T-cell (primary cell): ENCODE measurements around the gene FRMD6. TPM values are rescaled to one million over a fixed set of nuclear protein-coding genes. Genes with fewer than 3 reads are reported as not detected.

Experiments used
- ATAC-seq, 4 experiments: fragments of 200-7000 bp in 3 of 4; fragments of 150-1000 bp in 1 of 4; cut with Tn5 transposase; replicated peaks in 1 of 4; 1 replicate in 3 of 4; 2 replicates in 1 of 4; pipeline ENCODE4 v1.10.0; 2021; ENCODE audit warnings: moderate library complexity in 3 of 4, mild to moderate bottlenecking in 2 of 4, moderate number of reproducible peaks in 1 of 4
- CTCF ChIA-PET, 2 donors: fragments of 300-600 bp; sonication (Branson Sonifier 250); formaldehyde crosslinking; loops; one replicate each; lab custom pipeline; 2022; ENCODE audit warnings: antibody characterized with exemption in 2 of 2; lab: Charles Lee
- POLR2A ChIA-PET, 2 donors: fragments of 300-600 bp; sonication (Branson Sonifier 250); formaldehyde crosslinking; loops; one replicate each; lab custom pipeline; 2022; ENCODE audit warnings: antibody characterized with exemption in 2 of 2; lab: Charles Lee
- DNase-seq, 35 experiments: peaks; one replicate each; pipeline versions ENCODE4 v3.0.0 to v3.0.0-alpha.2; 2013 to 2023
- H3K27ac ChIP-seq: one replicate; pipeline ENCODE4 v1.5.1; 2013; ENCODE audit warnings: low read length
- H3K27me3 ChIP-seq, 2 experiments: replicated peaks in 1 of 2; 1 replicate in 1 of 2; 2 replicates in 1 of 2; pipeline versions ENCODE4 v1.6.1 to v1.7.0; 2013; ENCODE audit warnings: low read length in 1 of 2, mixed read lengths in 1 of 2; ENCODE audit not compliant: control insufficient read depth in 2 of 2, insufficient read depth in 2 of 2; ENCODE audit errors: extremely low read depth in 1 of 2
- H3K36me3 ChIP-seq, 2 donors: 1 replicate in 1 of 2; 2 replicates in 1 of 2; pipeline versions ENCODE4 v1.6.1 to v1.7.0; 2013; ENCODE audit warnings: low read length in 1 of 2; ENCODE audit not compliant: control insufficient read depth in 2 of 2, insufficient read depth in 1 of 2; ENCODE audit errors: extremely low read depth in 1 of 2
- H3K4me1 ChIP-seq, 2 experiments: 1 replicate in 1 of 2; 2 replicates in 1 of 2; pipeline versions ENCODE4 v1.6.1 to v1.7.0; 2013; ENCODE audit warnings: low read length in 2 of 2, mixed read lengths in 1 of 2; ENCODE audit not compliant: insufficient read depth in 2 of 2, control insufficient read depth in 1 of 2; ENCODE audit errors: extremely low read depth in 1 of 2
- H3K4me3 ChIP-seq, 2 donors: 1 replicate in 1 of 2; 2 replicates in 1 of 2; pipeline versions ENCODE4 v1.5.1 to v1.7.0; 2013; ENCODE audit warnings: mild to moderate bottlenecking in 2 of 2, low read length in 1 of 2, moderate library complexity in 1 of 2; ENCODE audit not compliant: control insufficient read depth in 1 of 2; ENCODE audit errors: extremely low read depth in 1 of 2
- H3K9me3 ChIP-seq: 2 replicates; pipeline ENCODE4 v1.7.0; 2013
- H3K27ac Mint-ChIP-seq, 2 donors: one replicate each; pipeline ENCODE4 v1.8.0; 2020 to 2021; ENCODE audit warnings: mild to moderate bottlenecking in 2 of 2, mixed read lengths in 2 of 2
- H3K27me3 Mint-ChIP-seq, 2 donors: one replicate each; pipeline ENCODE4 v1.8.0; 2021 to 2022; ENCODE audit warnings: mixed read lengths in 2 of 2
- H3K36me3 Mint-ChIP-seq: one replicate; pipeline ENCODE4 v1.8.0; 2021; ENCODE audit warnings: mixed read lengths
- H3K4me1 Mint-ChIP-seq, 3 donors: one replicate each; pipeline ENCODE4 v1.8.0; 2020 to 2022; ENCODE audit warnings: mixed read lengths in 3 of 3, mild to moderate bottlenecking in 1 of 3
- H3K4me3 Mint-ChIP-seq, 3 donors: one replicate each; pipeline ENCODE4 v1.8.0; 2020 to 2022; ENCODE audit warnings: mild to moderate bottlenecking in 3 of 3, mixed read lengths in 3 of 3, moderate library complexity in 3 of 3
- H3K9me3 Mint-ChIP-seq, 3 donors: one replicate each; pipeline ENCODE4 v1.8.0; 2020 to 2022; ENCODE audit warnings: mixed read lengths in 3 of 3
- WGBS: methylation state at CpG from one replicate; pipeline ENCODE4 v1.1.5; 2013; ENCODE audit warnings: missing lambda C conversion rate; ENCODE audit not compliant: insufficient coverage; 5-methylcytosine and 5-hydroxymethylcytosine counted together
- total RNA-seq, 35 experiments: library from RNA in 6 of 35; stranded (reverse) in 6 of 35; fragments of 120-200 nt in 1 of 35; gene quantifications; one replicate each; pipeline versions ENCODE4 v1.2.1 to v1.2.4 and lab custom pipeline; 2013 to 2026

The FRMD6 gene
- total RNA-seq, 5 donors from 2014 or later (not counting 1 experiment from before 2014, with no cell fraction given): 0.86 to 1.9 (median 1.5) TPM

DNA sequence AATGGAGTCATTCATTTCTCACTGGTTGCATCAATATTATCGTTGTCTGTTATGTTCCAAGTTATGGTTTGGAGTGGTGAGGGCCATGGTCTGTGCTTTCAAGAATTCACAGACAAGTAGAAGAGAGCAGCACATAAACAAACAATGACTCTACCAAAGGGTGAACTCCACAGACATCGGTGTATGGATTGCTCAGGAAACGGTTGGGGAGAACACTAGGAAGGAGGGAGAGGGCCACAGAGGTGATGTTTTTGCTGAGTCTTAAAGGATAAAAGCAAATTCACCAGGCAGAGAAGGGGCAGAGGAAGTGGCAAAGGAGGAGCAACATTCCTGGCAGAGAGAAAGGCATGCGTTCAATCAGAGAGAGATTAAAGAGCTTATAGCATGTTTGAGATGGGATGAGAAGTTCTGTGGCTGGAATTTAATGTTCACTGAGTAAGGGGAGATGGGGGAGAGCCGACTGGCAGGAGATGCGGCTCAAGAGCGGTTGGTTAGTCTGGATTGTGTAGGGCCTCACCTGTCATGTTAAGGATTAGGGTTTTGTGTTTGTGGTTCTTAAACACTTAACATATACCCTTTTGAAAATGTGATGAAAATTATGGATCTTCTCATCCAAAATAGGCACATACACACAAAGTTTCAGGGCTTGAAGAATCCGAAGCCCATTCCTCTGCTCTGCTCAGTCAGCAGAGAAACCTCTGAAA is 42.3 kb upstream of the FRMD6 start:
- ChIA-PET POLR2A (no interaction called here), CTCF (interaction anchor here (0.5 to 0.6 kb wide), 2 partner anchors 369 to 1146 kb away, joined by 3 to 5 read pairs; no protein-coding TSS in a partner anchor)
- H3K9me3 ChIP-seq: no peaks in the 10 kb centered on the region
- WGBS: 73% methylated on average over 1 of the region's 8 CpGs
- H3K4me3 ChIP-seq: no peak overlapping the region
- no peaks in the 10 kb centered on the region for H3K4me1 ChIP-seq
- H3K27me3 ChIP-seq: peaks cover 0 to 11% of the 10 kb centered on the region in 2 experiments
- no peaks in the 10 kb centered on the region for H3K36me3 ChIP-seq
- ATAC-seq: no peak
- H3K27me3 Mint-ChIP-seq: peaks cover 0 to 14% of the 10 kb centered on the region in 2 donors
- no peaks in the 10 kb centered on the region for H3K9me3 Mint-ChIP-seq
- H3K27ac Mint-ChIP-seq: no peak overlapping the region
- DNase-seq: no peak
- no peaks in the 10 kb centered on the region for H3K4me1 Mint-ChIP-seq
- H3K36me3 Mint-ChIP-seq: no peaks in the 10 kb centered on the region
- H3K27ac ChIP-seq: no peak overlapping the region
- H3K4me3 Mint-ChIP-seq: no peak overlapping the region

DNA sequence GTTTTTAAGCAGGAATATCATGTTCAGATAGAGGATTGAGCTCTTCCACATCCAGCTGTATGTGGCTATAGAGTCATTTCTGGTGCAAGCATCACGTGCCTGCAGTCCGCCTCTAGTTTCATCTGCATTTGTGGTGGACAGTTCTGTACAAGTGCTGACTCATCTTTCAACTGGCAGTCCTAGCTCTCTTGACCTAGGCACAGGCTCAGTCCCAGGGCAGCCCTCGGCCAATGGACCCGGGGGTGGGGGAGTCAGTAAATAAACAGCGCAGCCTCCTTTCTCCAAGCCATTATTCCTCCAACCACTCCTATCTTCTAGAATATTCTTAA is 41.8 kb upstream of the FRMD6 start:
- WGBS: 57% methylated on average over 2 of the region's 5 CpGs
- ChIA-PET POLR2A (no interaction called here), CTCF (interaction anchor here in 1 of 2 donors (0.5 kb wide), 1 partner anchor 368 kb away, joined by 3 read pairs; no protein-coding TSS in a partner anchor)
- H3K27ac ChIP-seq: no peak overlapping the region
- Mint-ChIP-seq H3K27me3 (peaks cover 0 to 9% of the 10 kb centered on the region in 2 donors), H3K9me3 (no peaks in the 10 kb centered on the region), H3K27ac (no peak overlapping the region), H3K4me3 (no peak overlapping the region), H3K4me1 (no peaks in the 10 kb centered on the region), H3K36me3 (no peaks in the 10 kb centered on the region)
- H3K4me3 ChIP-seq: no peak overlapping the region
- no peaks in the 10 kb centered on the region for H3K36me3 ChIP-seq
- no peaks in the 10 kb centered on the region for H3K9me3 ChIP-seq
- H3K4me1 ChIP-seq: no peaks in the 10 kb centered on the region
- peaks cover 0 to 11% of the 10 kb centered on the region in 2 experiments for H3K27me3 ChIP-seq
- ATAC-seq (no peak), DNase-seq (no peak)

DNA sequence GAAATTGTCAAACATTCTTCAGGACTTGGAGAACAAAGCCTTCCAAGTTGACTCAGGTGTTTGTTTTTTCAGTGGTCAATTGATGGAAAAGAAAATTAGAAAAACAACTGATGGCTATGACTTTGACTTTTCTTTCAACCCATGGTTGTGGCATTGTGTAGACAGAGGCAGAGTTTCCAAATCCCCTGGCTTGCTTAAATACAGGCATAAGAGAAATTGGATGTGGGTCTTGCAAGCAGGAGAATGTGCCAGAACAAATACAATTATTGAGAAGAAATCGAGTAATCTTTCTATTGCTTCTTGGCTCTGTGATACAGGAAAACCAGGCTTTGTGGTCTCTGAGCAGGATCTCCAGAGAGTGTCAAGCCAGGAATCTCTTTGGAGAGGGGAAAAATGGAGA is 40.9 kb upstream of the FRMD6 start:
- Mint-ChIP-seq H3K4me3 (no peak overlapping the region), H3K9me3 (no peaks in the 10 kb centered on the region), H3K27ac (no peak overlapping the region), H3K4me1 (no peaks in the 10 kb centered on the region), H3K27me3 (peaks cover 3 to 8% of the 10 kb centered on the region in 2 donors), H3K36me3 (no peaks in the 10 kb centered on the region)
- Histone ChIP-seq H3K36me3 (no peaks in the 10 kb centered on the region), H3K27me3 (peaks cover 0 to 11% of the 10 kb centered on the region in 2 experiments), H3K4me1 (no peaks in the 10 kb centered on the region), H3K4me3 (no peak overlapping the region), H3K27ac (no peak overlapping the region), H3K9me3 (no peaks in the 10 kb centered on the region)
- ChIA-PET POLR2A (no interaction called here), CTCF (no interaction called here)
- WGBS: 56% methylated on average over 1 of the region's 1 CpG
- DNase-seq: no peak
- ATAC-seq: no peak

DNA sequence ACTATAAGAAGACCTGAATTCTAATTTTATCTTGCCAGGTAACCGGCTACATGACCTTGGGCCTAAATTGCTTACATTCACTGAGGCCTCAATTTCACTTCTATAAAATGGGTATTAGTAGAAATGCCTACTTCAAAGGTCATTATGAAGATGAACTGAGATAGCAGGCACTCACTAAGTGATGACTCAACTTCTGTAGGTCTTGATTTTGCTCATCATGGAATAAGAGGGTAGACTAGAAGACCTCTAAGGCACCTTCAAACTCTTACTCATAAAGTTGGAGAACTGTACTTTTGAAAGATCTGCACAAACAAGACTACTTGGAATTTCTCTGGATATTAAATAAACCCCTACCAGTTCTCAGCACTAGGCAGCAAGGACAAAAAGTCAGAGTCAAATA is 39.3 kb upstream of the FRMD6 start:
- CTCF ChIA-PET: no interaction called here
- no peak overlapping the region for H3K4me3 ChIP-seq
- H3K36me3 Mint-ChIP-seq: no peaks in the 10 kb centered on the region
- no peaks in the 10 kb centered on the region for H3K4me1 ChIP-seq
- peaks cover 0 to 3% of the 10 kb centered on the region in 2 experiments for H3K27me3 ChIP-seq
- ATAC-seq (no peak), DNase-seq (no peak)
- no peak overlapping the region for H3K27ac Mint-ChIP-seq
- no peak overlapping the region for H3K27ac ChIP-seq
- H3K4me3 Mint-ChIP-seq: no peak overlapping the region
- H3K4me1 Mint-ChIP-seq: no peaks in the 10 kb centered on the region
- no CpG with 5 or more reads among the region's 1 CpG for WGBS
- H3K9me3 Mint-ChIP-seq: no peaks in the 10 kb centered on the region
- POLR2A ChIA-PET: no interaction called here
- H3K36me3 ChIP-seq: no peaks in the 10 kb centered on the region
- no peaks in the 10 kb centered on the region for H3K9me3 ChIP-seq
- H3K27me3 Mint-ChIP-seq: peaks cover 8 to 10% of the 10 kb centered on the region in 2 donors

DNA sequence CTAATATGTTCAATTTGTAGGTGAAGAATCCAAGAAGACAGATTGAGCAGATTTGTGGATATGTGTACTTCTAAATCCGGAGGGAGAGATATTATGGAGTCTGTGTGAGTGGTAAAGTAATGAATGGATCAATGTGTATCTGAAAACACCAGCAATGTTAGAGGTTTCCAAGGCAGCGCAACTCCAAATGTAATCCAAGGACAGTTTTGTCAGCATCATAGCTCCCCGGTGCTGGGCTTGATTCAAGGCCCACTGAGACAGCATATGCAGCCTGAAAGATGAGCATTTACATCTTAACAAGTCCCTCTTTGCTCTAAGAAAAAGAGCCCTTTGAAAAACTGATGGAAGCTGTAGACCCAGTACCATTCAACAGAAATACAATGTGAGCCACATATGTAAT is 38.3 kb upstream of the FRMD6 start:
- Mint-ChIP-seq H3K27ac (no peak overlapping the region), H3K27me3 (peaks cover 8% of the 10 kb centered on the region in 2 donors), H3K4me1 (no peaks in the 10 kb centered on the region), H3K36me3 (no peaks in the 10 kb centered on the region), H3K9me3 (no peaks in the 10 kb centered on the region), H3K4me3 (no peak overlapping the region)
- POLR2A ChIA-PET: no interaction called here
- H3K36me3 ChIP-seq: no peaks in the 10 kb centered on the region
- H3K27me3 ChIP-seq: no peaks in the 10 kb centered on the region
- CTCF ChIA-PET: no interaction called here
- H3K4me3 ChIP-seq: no peak overlapping the region
- H3K4me1 ChIP-seq: no peaks in the 10 kb centered on the region
- WGBS: 78% methylated on average over 3 of the region's 3 CpGs
- no peaks in the 10 kb centered on the region for H3K9me3 ChIP-seq
- ATAC-seq (no peak), DNase-seq (no peak)
- H3K27ac ChIP-seq: no peak overlapping the region

DNA sequence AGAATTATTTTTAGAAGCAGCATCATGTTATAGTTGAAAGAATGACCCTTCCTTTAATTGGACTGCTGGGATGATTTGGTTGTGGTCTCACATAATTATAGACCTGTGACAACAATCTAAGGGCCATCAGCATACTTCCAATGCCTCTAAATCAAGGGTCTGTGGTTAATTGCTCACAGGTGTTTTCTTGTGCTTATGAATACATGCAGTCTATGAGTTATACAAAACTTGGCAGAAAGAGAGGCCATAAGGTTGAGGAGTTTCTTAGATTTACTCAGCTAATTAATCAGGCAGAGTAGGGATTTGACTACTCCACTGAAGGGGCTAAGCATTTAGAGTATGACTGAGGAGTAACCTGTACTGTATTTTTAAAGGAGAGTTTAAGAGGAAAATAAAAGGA is 37.0 kb upstream of the FRMD6 start:
- ATAC-seq: no peak
- Mint-ChIP-seq H3K27ac (no peak overlapping the region), H3K36me3 (no peaks in the 10 kb centered on the region), H3K4me1 (no peaks in the 10 kb centered on the region), H3K9me3 (no peaks in the 10 kb centered on the region), H3K4me3 (no peak overlapping the region), H3K27me3 (peaks cover 7 to 8% of the 10 kb centered on the region in 2 donors)
- H3K27me3 ChIP-seq: no peaks in the 10 kb centered on the region
- H3K4me3 ChIP-seq: no peak overlapping the region
- CTCF ChIA-PET: no interaction called here
- no peaks in the 10 kb centered on the region for H3K4me1 ChIP-seq
- H3K27ac ChIP-seq: no peak overlapping the region
- no peaks in the 10 kb centered on the region for H3K9me3 ChIP-seq
- POLR2A ChIA-PET: no interaction called here
- no peaks in the 10 kb centered on the region for H3K36me3 ChIP-seq
- no peak for DNase-seq
